ACC112 (cell line): ENCODE measurements around the gene ATP11B.

Experiments used
- H2AFZ ChIP-seq: fragments of 200-600 bp; sonication (generic); one replicate; pipeline ENCODE4 v1.6.0; 2017; ENCODE audit warnings: antibody characterized with exemption, low read length; ENCODE audit not compliant: unreplicated experiment
- H3K27ac ChIP-seq: fragments of 200-600 bp; sonication (generic); 2 replicates; pipeline ENCODE4 v1.5.1; 2014; ENCODE audit warnings: low read depth, mild to moderate bottlenecking, antibody characterized with exemption, low read length, moderate library complexity
- H3K27me3 ChIP-seq: fragments of 200-600 bp; sonication (generic); 2 replicates; pipeline ENCODE4 v1.6.1; 2014; ENCODE audit warnings: mild to moderate bottlenecking, antibody characterized with exemption, low read length, moderate library complexity, mixed read lengths; ENCODE audit not compliant: insufficient read depth
- H3K36me3 ChIP-seq: fragments of 200-600 bp; sonication (generic); 2 replicates; pipeline ENCODE4 v1.6.1; 2016; ENCODE audit warnings: mild to moderate bottlenecking, antibody characterized with exemption, low read length, moderate library complexity, mixed read lengths; ENCODE audit not compliant: insufficient read depth
- H3K4me1 ChIP-seq: fragments of 200-600 bp; sonication (generic); one replicate; pipeline ENCODE4 v1.6.1; 2016; ENCODE audit warnings: low read length, mixed read lengths; ENCODE audit not compliant: insufficient read depth, unreplicated experiment, control insufficient read depth
- H3K4me3 ChIP-seq: fragments of 200-600 bp; sonication (generic); 2 replicates; pipeline ENCODE4 v1.5.1; 2014; ENCODE audit warnings: mild to moderate bottlenecking, low read depth, low read length
- H3K79me2 ChIP-seq: fragments of 200-600 bp; sonication (generic); one replicate; pipeline ENCODE4 v1.6.0; 2016; ENCODE audit warnings: low read length; ENCODE audit not compliant: control insufficient read depth, unreplicated experiment, insufficient read depth

The ATP11B gene

DNA sequence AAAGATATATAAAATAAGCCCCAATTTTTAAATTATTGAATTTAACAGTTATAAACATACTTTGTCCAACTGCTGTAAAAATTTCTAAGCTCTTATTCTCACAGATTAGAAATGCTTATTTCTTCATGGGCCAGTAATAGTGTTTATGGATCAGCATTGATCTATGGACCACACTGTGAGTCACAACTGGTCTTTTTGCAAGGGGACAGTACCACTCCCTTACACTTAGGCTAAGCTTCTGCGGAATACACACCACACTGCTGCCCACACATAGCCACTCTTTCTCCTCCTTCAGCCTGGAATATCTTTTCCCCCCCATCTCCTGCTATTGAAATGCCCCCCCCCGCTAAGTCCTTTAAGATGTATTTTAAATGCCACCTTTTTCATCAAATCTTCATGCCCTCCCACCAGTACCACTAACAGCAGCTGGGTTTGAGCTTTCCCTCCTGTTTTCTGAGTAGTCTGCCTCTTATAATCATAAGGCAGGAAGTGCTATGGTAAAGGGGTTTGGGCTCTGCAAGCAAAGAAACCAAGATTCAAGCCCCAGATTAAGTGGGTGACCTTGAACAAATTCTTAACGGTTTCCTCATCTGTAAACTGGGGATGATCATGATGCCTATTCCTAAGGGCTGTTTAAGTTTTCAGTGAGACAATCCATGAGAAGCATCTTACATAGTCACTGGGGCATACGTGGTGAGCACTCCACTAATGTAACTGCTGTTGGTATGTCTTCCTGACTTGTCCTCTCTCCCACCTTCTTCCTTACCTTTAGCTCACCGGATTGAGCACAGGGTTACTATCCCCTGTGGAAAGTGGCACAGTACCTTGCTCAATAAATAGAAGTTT, 117.9 kb downstream of the ATP11B start:
- H3K4me1 ChIP-seq, result peaks cover 4% of the 10 kb centered on the region
- no peak overlapping the region for H3K27ac ChIP-seq
- no peaks in the 10 kb centered on the region for H3K79me2 ChIP-seq
- no peaks in the 10 kb centered on the region for H3K27me3 ChIP-seq
- no peak overlapping the region for H2AFZ ChIP-seq
- no peaks in the 10 kb centered on the region for H3K36me3 ChIP-seq
- no peak overlapping the region for H3K4me3 ChIP-seq

- no peaks in the 10 kb centered on the region for H3K79me2 ChIP-seq
- H2AFZ ChIP-seq, result no peak overlapping the region
- H3K4me3 ChIP-seq, result no peak overlapping the region
- peaks cover 4% of the 10 kb centered on the region for H3K4me1 ChIP-seq
- no peak overlapping the region for H3K27ac ChIP-seq
- no peaks in the 10 kb centered on the region for H3K36me3 ChIP-seq
- H3K27me3 ChIP-seq, result no peaks in the 10 kb centered on the region
Observed at GRCh38 chr3:182911782-182912111, 118.4 kb downstream of the ATP11B start.

- H3K36me3 ChIP-seq, result no peaks in the 10 kb centered on the region
- no peaks in the 10 kb centered on the region for H3K27me3 ChIP-seq
- H3K4me3 ChIP-seq, result no peak overlapping the region
- H3K27ac ChIP-seq, result no peak overlapping the region
- no peaks in the 10 kb centered on the region for H3K79me2 ChIP-seq
- peaks cover 4% of the 10 kb centered on the region for H3K4me1 ChIP-seq
- no peak overlapping the region for H2AFZ ChIP-seq
Observed at GRCh38 chr3:182912474-182912873, 119.2 kb downstream of the ATP11B start.

- peaks cover 4% of the 10 kb centered on the region for H3K4me1 ChIP-seq
- no peak overlapping the region for H2AFZ ChIP-seq
- no peaks in the 10 kb centered on the region for H3K79me2 ChIP-seq
- no peak overlapping the region for H3K27ac ChIP-seq
- no peaks in the 10 kb centered on the region for H3K36me3 ChIP-seq
- H3K4me3 ChIP-seq, result no peak overlapping the region
- H3K27me3 ChIP-seq, result no peaks in the 10 kb centered on the region
Observed at GRCh38 chr3:182913889-182914288, 120.6 kb downstream of the ATP11B start.

DNA sequence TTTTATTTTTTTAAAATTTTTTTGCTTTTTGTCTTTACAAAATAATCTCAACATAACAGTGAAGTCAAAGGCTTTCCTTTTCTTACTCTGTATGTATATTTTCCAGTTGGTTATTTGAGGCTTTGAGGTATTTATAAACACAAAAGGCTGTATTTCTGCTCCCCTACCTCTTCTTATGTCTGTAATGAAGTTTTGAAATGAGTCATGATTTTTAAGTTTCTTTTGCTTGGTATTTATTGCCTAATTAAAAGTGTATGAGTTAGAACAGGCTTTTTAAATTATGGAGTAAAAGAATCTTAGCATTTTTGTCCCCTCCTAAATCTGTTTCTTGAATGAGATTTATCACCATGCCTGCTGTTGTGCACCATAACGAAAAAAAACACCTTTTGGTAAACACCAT, 121.0 kb downstream of the ATP11B start:
- no peak overlapping the region for H3K27ac ChIP-seq
- H3K27me3 ChIP-seq, result no peaks in the 10 kb centered on the region
- H3K36me3 ChIP-seq, result no peaks in the 10 kb centered on the region
- H3K4me1 ChIP-seq, result peaks cover 3% of the 10 kb centered on the region
- H3K79me2 ChIP-seq, result no peaks in the 10 kb centered on the region
- no peak overlapping the region for H3K4me3 ChIP-seq
- H2AFZ ChIP-seq, result no peak overlapping the region

GRCh38 chr3:182917134-182917533, 123.8 kb downstream of the ATP11B start:
- H2AFZ ChIP-seq, result no peak overlapping the region
- H3K36me3 ChIP-seq, result no peaks in the 10 kb centered on the region
- H3K27me3 ChIP-seq, result no peaks in the 10 kb centered on the region
- H3K4me3 ChIP-seq, result no peak overlapping the region
- no peaks in the 10 kb centered on the region for H3K4me1 ChIP-seq
- H3K27ac ChIP-seq, result no peak overlapping the region
- no peaks in the 10 kb centered on the region for H3K79me2 ChIP-seq

DNA sequence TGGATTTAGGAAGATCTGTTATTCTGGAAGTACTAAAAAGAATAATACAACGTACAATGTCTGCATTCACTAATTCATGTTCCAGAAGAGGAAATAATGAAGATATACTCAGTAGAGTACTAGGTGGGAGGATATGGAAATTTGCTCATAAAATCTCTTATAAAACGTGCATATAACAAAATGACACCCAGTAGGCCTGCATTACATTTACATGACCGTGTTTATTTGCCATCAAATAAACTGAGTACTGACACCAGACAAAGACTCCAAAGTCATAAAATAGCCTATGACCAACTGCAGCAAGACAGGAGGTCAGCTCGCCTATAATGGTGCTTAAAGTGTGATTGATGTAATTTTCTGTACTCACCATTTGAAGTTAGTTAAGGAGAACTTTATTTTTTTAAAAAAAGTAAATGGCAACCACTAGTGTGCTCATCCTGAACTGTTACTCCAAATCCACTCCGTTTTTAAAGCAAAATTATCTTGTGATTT, 126.6 kb downstream of the ATP11B start:
- no peaks in the 10 kb centered on the region for H3K79me2 ChIP-seq
- no peaks in the 10 kb centered on the region for H3K36me3 ChIP-seq
- no peak overlapping the region for H3K4me3 ChIP-seq
- H3K27me3 ChIP-seq, result no peaks in the 10 kb centered on the region
- H3K4me1 ChIP-seq, result no peaks in the 10 kb centered on the region
- H2AFZ ChIP-seq, result no peak overlapping the region
- H3K27ac ChIP-seq, result no peak overlapping the region

DNA sequence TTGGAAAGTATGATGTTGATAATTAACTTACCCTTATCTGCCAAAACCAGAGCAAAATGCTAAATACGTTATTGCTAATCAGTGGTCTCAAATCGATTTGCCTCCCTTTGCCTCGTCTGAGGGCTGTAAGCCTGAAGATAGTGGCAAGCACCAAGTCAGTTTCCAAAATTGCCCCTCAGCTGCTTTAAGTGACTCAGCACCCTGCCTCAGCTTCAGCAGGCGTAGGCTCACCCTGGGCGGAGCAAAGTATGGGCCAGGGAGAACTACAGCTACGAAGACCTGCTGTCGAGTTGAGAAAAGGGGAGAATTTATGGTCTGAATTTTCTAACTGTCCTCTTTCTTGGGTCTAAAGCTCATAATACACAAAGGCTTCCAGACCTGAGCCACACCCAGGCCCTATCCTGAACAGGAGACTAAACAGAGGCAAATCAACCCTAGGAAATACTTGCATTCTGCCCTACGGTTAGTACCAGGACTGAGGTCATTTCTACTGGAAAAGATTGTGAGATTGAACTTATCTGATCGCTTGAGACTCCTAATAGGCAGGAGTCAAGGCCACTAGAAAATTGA, 127.3 kb downstream of the ATP11B start:
- no peak overlapping the region for H3K27ac ChIP-seq
- H3K4me1 ChIP-seq, result no peaks in the 10 kb centered on the region
- no peaks in the 10 kb centered on the region for H3K27me3 ChIP-seq
- H3K36me3 ChIP-seq, result no peaks in the 10 kb centered on the region
- no peak overlapping the region for H3K4me3 ChIP-seq
- H3K79me2 ChIP-seq, result no peaks in the 10 kb centered on the region
- no peak overlapping the region for H2AFZ ChIP-seq

- Histone ChIP-seq H3K4me1 (no peaks in the 10 kb centered on the region), H3K36me3 (no peaks in the 10 kb centered on the region), H3K4me3 (no peak overlapping the region), H3K79me2 (no peaks in the 10 kb centered on the region), H3K27ac (no peak overlapping the region), H3K27me3 (no peaks in the 10 kb centered on the region), H2AFZ (no peak overlapping the region)
Observed at GRCh38 chr3:182921665-182922355, 128.5 kb downstream of the ATP11B start.

- 0 out of 2 replicates have a peak, but pooled peaks cover 6% of the 10 kb centered on the region for H3K36me3 ChIP-seq
- H3K27me3 ChIP-seq, result no peaks in the 10 kb centered on the region
- H3K4me3 ChIP-seq, result no peak overlapping the region
- no peak overlapping the region for H3K27ac ChIP-seq
- H2AFZ ChIP-seq, result no peak overlapping the region
- no peaks in the 10 kb centered on the region for H3K4me1 ChIP-seq
- H3K79me2 ChIP-seq, result no peaks in the 10 kb centered on the region
Observed at GRCh38 chr3:182925330-182925943, 132.1 kb downstream of the ATP11B start.
